Smooth muscle cell (in vitro differentiated cells): ENCODE measurements around the gene RGS14. TPM values are rescaled to one million over a fixed set of nuclear protein-coding genes. Genes with fewer than 3 reads are reported as not detected.

Source experiments
- DNase-seq: peaks from one replicate; lab custom pipeline; 2025; ENCODE audit not compliant: unreplicated experiment; lab: John Stamatoyannopoulos, UW
- H2AFZ ChIP-seq: fragments of 200-600 bp; sonication (generic); 2 replicates; pipeline ENCODE4 v1.6.0; 2016; ENCODE audit warnings: antibody characterized with exemption, low read depth, mild to moderate bottlenecking
- H3F3A ChIP-seq: fragments of 200-600 bp; sonication (generic); 2 replicates; pipeline ENCODE4 v1.6.0; 2017; ENCODE audit warnings: antibody characterized with exemption, low read depth
- H3K27ac ChIP-seq: fragments of 200-600 bp; sonication (generic); 2 replicates; pipeline ENCODE4 v1.5.1; 2016; ENCODE audit warnings: low read depth, mild to moderate bottlenecking
- H3K27me3 ChIP-seq: fragments of 200-600 bp; sonication (generic); 2 replicates; pipeline ENCODE4 v1.6.1; 2016; ENCODE audit warnings: low read depth, mild to moderate bottlenecking
- H3K36me3 ChIP-seq: fragments of 200-600 bp; sonication (generic); 2 replicates; pipeline ENCODE4 v1.5.1; 2016; ENCODE audit warnings: low read depth
- H3K4me1 ChIP-seq: fragments of 200-600 bp; sonication (generic); 2 replicates; pipeline ENCODE4 v1.5.1; 2016; ENCODE audit warnings: low read depth
- H3K4me2 ChIP-seq: fragments of 200-600 bp; sonication (generic); 2 replicates; pipeline ENCODE4 v1.6.0; 2016; ENCODE audit warnings: mild to moderate bottlenecking
- H3K4me3 ChIP-seq: fragments of 200-600 bp; sonication (generic); 2 replicates; pipeline ENCODE4 v1.5.1; 2016; ENCODE audit warnings: mild to moderate bottlenecking
- H3K79me2 ChIP-seq: fragments of 200-600 bp; sonication (generic); 2 replicates; pipeline ENCODE4 v1.6.0; 2016; ENCODE audit warnings: low read depth, mild to moderate bottlenecking
- H3K9ac ChIP-seq: fragments of 200-600 bp; sonication (generic); 2 replicates; pipeline ENCODE4 v1.6.0; 2016; ENCODE audit warnings: low read depth
- H3K9me3 ChIP-seq: fragments of 200-600 bp; sonication (generic); replicated peaks from 2 replicates; pipeline ENCODE4 v1.5.1; 2016; ENCODE audit warnings: low read depth
- H4K20me1 ChIP-seq: fragments of 200-600 bp; sonication (generic); 2 replicates; pipeline ENCODE4 v1.6.0; 2016; ENCODE audit warnings: low read depth
- WGBS: methylation state at CpG from one replicate; pipeline ENCODE4 v1.1.7; 2016; ENCODE audit warnings: low lambda C conversion rate; 5-methylcytosine and 5-hydroxymethylcytosine counted together
- polyA plus RNA-seq: library from polyadenylated mRNA; unstranded; fragments of >200 nt; fragmentation: Nextera tagmentation; extraction: Ambion mirVana; gene quantifications from 2 replicates; pipeline ENCODE4 v1.2.1, GENCODE V29; 2016
- total RNA-seq: library from RNA; depleted of rRNA; stranded (reverse); fragments of >200 nt; gene quantifications from 2 replicates; pipeline ENCODE4 v1.2.3, GENCODE V29; 2014
- TF ChIP-seq, protein P1 (sequence below): fragments of 200-600 bp; sonication (generic); IDR thresholded peaks from 2 replicates; pipeline ENCODE4 v1.5.1; 2017; ENCODE audit warnings: borderline replicate concordance, mild to moderate bottlenecking, antibody characterized with exemption; ENCODE audit not compliant: insufficient read depth, poor library complexity, severe bottlenecking

The RGS14 gene
- total and polyA plus RNA-seq, 2 experiments from 2014 or later = 6.0 to 23.3 TPM

GRCh38 chr5:177311723-177312648 lies 45.7 kb upstream of the RGS14 start, which contains the start of gene MXD3:
Gene MXD3, minus strand, starts transcription at chr5:177311898. Its CDS starts 68 bp downstream, at chr5:177311830.
- peak within 1 kb of the TSS; percentile 96 for H3K4me2 ChIP-seq
- H3K27me3 ChIP-seq = no peaks in the 10 kb centered on the region
- H3K9ac ChIP-seq = peak within 1 kb of the TSS; percentile 45
- H3K4me3 ChIP-seq = peak within 1 kb of the TSS; percentile 71
- H3K79me2 ChIP-seq = no peaks in the 10 kb centered on the region
- no peaks in the 10 kb centered on the region for H3F3A ChIP-seq
- H3K4me1 ChIP-seq = no peaks in the 10 kb centered on the region
- H2AFZ ChIP-seq = no peak within 1 kb of the TSS
- TF ChIP-seq, protein P1, sequence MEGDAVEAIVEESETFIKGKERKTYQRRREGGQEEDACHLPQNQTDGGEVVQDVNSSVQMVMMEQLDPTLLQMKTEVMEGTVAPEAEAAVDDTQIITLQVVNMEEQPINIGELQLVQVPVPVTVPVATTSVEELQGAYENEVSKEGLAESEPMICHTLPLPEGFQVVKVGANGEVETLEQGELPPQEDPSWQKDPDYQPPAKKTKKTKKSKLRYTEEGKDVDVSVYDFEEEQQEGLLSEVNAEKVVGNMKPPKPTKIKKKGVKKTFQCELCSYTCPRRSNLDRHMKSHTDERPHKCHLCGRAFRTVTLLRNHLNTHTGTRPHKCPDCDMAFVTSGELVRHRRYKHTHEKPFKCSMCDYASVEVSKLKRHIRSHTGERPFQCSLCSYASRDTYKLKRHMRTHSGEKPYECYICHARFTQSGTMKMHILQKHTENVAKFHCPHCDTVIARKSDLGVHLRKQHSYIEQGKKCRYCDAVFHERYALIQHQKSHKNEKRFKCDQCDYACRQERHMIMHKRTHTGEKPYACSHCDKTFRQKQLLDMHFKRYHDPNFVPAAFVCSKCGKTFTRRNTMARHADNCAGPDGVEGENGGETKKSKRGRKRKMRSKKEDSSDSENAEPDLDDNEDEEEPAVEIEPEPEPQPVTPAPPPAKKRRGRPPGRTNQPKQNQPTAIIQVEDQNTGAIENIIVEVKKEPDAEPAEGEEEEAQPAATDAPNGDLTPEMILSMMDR = no peak
- DNase-seq = peak; percentile 74
- 1% methylated on average over 58 of the region's 78 CpGs for WGBS
- no peaks in the 10 kb centered on the region for H3K9me3 ChIP-seq
- H3K36me3 ChIP-seq = no peaks in the 10 kb centered on the region
- H3K27ac ChIP-seq = peak within 1 kb of the TSS; percentile 55
- H4K20me1 ChIP-seq = peaks cover 40% of the 10 kb centered on the region

DNA sequence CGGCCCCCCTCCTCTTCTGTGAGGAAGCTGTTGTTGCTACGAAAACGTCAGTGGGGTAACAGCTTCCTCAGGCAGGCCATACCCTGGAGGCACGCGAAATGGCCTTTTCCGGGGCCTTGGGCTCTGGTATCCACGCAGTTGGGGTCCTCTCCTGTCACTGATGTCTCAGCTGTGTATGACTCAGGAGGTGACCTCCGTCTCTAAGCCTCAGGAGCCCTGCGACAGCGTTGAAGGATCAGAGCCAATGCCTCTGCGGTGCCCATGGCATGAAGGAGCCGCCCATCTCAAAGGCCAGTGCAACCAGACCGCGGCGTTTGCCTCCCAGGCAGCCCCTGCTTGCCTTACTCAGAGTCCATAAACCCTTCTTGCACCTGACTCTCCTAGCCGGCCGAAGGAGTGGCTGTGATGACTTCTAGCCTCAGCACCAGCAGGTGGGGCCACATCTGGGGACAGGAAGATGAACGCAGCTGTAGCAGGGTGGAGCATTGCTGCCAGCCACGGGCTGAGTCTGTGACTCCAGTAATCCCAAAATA lies 45.0 kb upstream of the RGS14 start:
- Histone ChIP-seq H3K4me1 (no peaks in the 10 kb centered on the region), H3K36me3 (no peaks in the 10 kb centered on the region), H3K27ac (no peak overlapping the region), H3K4me3 (peak overlapping the region; percentile 71), H2AFZ (no peak overlapping the region), H3K9me3 (no peaks in the 10 kb centered on the region), H3F3A (no peaks in the 10 kb centered on the region), H3K79me2 (no peaks in the 10 kb centered on the region), H3K27me3 (no peaks in the 10 kb centered on the region), H3K9ac (no peak overlapping the region), H4K20me1 (peaks cover 46% of the 10 kb centered on the region), H3K4me2 (peak overlapping the region; percentile 96)
- DNase-seq = no peak
- TF ChIP-seq, protein P1 = no peak
- 7% methylated on average over 19 of the region's 19 CpGs for WGBS

- Histone ChIP-seq H2AFZ (no peak overlapping the region), H3K27ac (no peak overlapping the region)
- 96% methylated on average over 15 of the region's 15 CpGs for WGBS
Measured at GRCh38 chr5:177313561-177314259, 44.0 kb upstream of the RGS14 start.

More at GRCh38 chr5:177313561-177314259, 44.0 kb upstream of the RGS14 start:
- H3K27me3 ChIP-seq = no peaks in the 10 kb centered on the region
- H4K20me1 ChIP-seq = peaks cover 51% of the 10 kb centered on the region
- peaks cover 3% of the 10 kb centered on the region for H3F3A ChIP-seq
- H3K4me2 ChIP-seq = no peak overlapping the region
- H3K4me1 ChIP-seq = no peaks in the 10 kb centered on the region
- no peak overlapping the region for H3K9ac ChIP-seq
- no peaks in the 10 kb centered on the region for H3K36me3 ChIP-seq
- H3K4me3 ChIP-seq = no peak overlapping the region
- no peaks in the 10 kb centered on the region for H3K9me3 ChIP-seq
- TF ChIP-seq, protein P1 = no peak
- H3K79me2 ChIP-seq = no peaks in the 10 kb centered on the region
- no peak for DNase-seq
